OCI-LY1 (cell line): ENCODE measurements around the gene HDHD5.

Experiments used
- H2AFZ ChIP-seq: fragments of 200-600 bp; sonication (generic), shearing (Covaris generic); 2 replicates; pipeline ENCODE4 v1.6.0; 2014; ENCODE audit warnings: antibody characterized with exemption, mild to moderate bottlenecking, low read length
- H3F3A ChIP-seq: fragments of 200-600 bp; sonication (generic), shearing (Covaris generic); 2 replicates; pipeline ENCODE4 v1.6.0; 2014; ENCODE audit warnings: mild to moderate bottlenecking, antibody characterized with exemption, low read length, moderate library complexity; ENCODE audit not compliant: insufficient read depth
- H3K27ac ChIP-seq: fragments of 200-600 bp; sonication (generic); 2 replicates; pipeline ENCODE4 v1.5.1; 2014; ENCODE audit warnings: low read length, mixed run types, mild to moderate bottlenecking, low read depth; ENCODE audit not compliant: poor library complexity, severe bottlenecking
- H3K27me3 ChIP-seq: fragments of 200-600 bp; sonication (generic); 2 replicates; pipeline ENCODE4 v1.6.0; 2014; ENCODE audit warnings: antibody characterized with exemption, mild to moderate bottlenecking, low read length, moderate library complexity; ENCODE audit not compliant: insufficient read depth
- H3K36me3 ChIP-seq: fragments of 200-600 bp; sonication (generic); 2 replicates; pipeline ENCODE4 v1.6.1; 2014; ENCODE audit warnings: mild to moderate bottlenecking, antibody characterized with exemption, low read length, moderate library complexity, mixed read lengths; ENCODE audit not compliant: insufficient read depth
- H3K4me1 ChIP-seq: fragments of 200-600 bp; sonication (generic); 2 replicates; pipeline ENCODE4 v1.5.1; 2014; ENCODE audit warnings: mild to moderate bottlenecking, low read length, moderate library complexity; ENCODE audit not compliant: insufficient read depth, severe bottlenecking
- H3K4me2 ChIP-seq: fragments of 200-600 bp; sonication (generic), shearing (Covaris generic); 2 replicates; pipeline ENCODE4 v1.6.1; 2014; ENCODE audit warnings: low read length
- H3K4me3 ChIP-seq: fragments of 200-600 bp; sonication (generic); 2 replicates; pipeline ENCODE4 v1.5.1; 2014; ENCODE audit warnings: low read length, low read depth, mild to moderate bottlenecking, mixed read lengths; ENCODE audit not compliant: poor library complexity, severe bottlenecking
- H3K79me2 ChIP-seq: fragments of 200-600 bp; shearing (Covaris generic); 2 replicates; pipeline ENCODE4 v1.6.1; 2016; ENCODE audit warnings: mixed run types, low read length, mixed read lengths; ENCODE audit not compliant: insufficient read depth
- H3K9ac ChIP-seq: fragments of 200-600 bp; sonication (generic), shearing (Covaris generic); 2 replicates; pipeline ENCODE4 v1.6.1; 2014; ENCODE audit warnings: mild to moderate bottlenecking, low read length, mixed read lengths
- H3K9me2 ChIP-seq: fragments of 200-600 bp; sonication (generic), shearing (Covaris generic); 2 replicates; pipeline ENCODE4 v1.6.1; 2014; ENCODE audit warnings: low read depth, mild to moderate bottlenecking, low read length, mixed read lengths
- H3K9me3 ChIP-seq: fragments of 200-600 bp; shearing (Covaris generic); 2 replicates; pipeline ENCODE4 v1.6.1; 2014; ENCODE audit warnings: low read length, mixed read lengths
- H4K20me1 ChIP-seq: fragments of 200-600 bp; sonication (generic), shearing (Covaris generic); 2 replicates; pipeline ENCODE4 v1.6.0; 2016; ENCODE audit warnings: mild to moderate bottlenecking, low read length; ENCODE audit not compliant: insufficient read depth
- EZH2 ChIP-seq: fragments of 200-600 bp; sonication (generic), shearing (Covaris generic); IDR thresholded peaks from 2 replicates; pipeline ENCODE4 v1.8.0; 2017; ENCODE audit warnings: borderline replicate concordance, mixed run types, mild to moderate bottlenecking, antibody characterized with exemption, low read length, moderate library complexity, mixed read lengths
- TF ChIP-seq, protein P1 (sequence below): fragments of 200-600 bp; sonication (generic), shearing (Covaris generic); IDR thresholded peaks from 2 replicates; pipeline ENCODE4 v1.5.1; 2017; ENCODE audit warnings: mild to moderate bottlenecking, antibody characterized with exemption, low read length, moderate library complexity, mixed read lengths

HDHD5 gene

GRCh38 chr22:17140826-17141766 lies 18.0 kb downstream of the HDHD5 start:
- TF ChIP-seq, protein P1, sequence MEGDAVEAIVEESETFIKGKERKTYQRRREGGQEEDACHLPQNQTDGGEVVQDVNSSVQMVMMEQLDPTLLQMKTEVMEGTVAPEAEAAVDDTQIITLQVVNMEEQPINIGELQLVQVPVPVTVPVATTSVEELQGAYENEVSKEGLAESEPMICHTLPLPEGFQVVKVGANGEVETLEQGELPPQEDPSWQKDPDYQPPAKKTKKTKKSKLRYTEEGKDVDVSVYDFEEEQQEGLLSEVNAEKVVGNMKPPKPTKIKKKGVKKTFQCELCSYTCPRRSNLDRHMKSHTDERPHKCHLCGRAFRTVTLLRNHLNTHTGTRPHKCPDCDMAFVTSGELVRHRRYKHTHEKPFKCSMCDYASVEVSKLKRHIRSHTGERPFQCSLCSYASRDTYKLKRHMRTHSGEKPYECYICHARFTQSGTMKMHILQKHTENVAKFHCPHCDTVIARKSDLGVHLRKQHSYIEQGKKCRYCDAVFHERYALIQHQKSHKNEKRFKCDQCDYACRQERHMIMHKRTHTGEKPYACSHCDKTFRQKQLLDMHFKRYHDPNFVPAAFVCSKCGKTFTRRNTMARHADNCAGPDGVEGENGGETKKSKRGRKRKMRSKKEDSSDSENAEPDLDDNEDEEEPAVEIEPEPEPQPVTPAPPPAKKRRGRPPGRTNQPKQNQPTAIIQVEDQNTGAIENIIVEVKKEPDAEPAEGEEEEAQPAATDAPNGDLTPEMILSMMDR: no peak
- TF ChIP-seq EZH2: no peak
- Histone ChIP-seq H3K36me3 (peaks cover 48% of the 10 kb centered on the region; the same call in 1 of the 2 replicates), H3F3A (no peaks in the 10 kb centered on the region), H4K20me1 (no peaks in the 10 kb centered on the region), H3K9me3 (no peaks in the 10 kb centered on the region), H3K4me3 (no peak overlapping the region), H3K4me1 (no peaks in the 10 kb centered on the region), H3K27me3 (no peaks in the 10 kb centered on the region), H3K9ac (no peak overlapping the region), H3K79me2 (no peaks in the 10 kb centered on the region), H3K27ac (no peak overlapping the region), H2AFZ (no peak overlapping the region), H3K9me2 (no peaks in the 10 kb centered on the region), H3K4me2 (no peak overlapping the region)

DNA sequence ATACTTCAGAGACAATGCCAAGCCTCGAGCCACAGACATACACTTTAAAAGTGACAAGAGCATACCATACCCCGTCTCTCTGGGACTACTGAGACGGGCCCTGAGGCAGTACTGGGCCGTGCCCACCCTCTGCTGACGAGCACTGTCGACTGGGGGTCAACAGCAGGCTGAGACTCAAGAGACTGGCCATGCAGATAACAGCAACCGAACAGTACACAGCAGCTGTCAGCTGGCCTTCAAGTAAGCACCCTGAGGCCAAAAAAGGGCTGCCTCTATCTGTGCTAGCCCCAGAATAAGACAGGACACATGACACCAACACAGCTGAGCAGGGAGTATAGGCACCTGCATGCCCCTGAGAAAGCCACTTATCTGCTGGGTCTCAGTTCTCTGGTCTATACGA lies 19.1 kb downstream of the HDHD5 start:
- Histone ChIP-seq H3K36me3 (peaks cover 48% of the 10 kb centered on the region; the same call in 1 of the 2 replicates), H3K4me1 (no peaks in the 10 kb centered on the region), H3F3A (no peaks in the 10 kb centered on the region), H3K9me2 (no peaks in the 10 kb centered on the region), H2AFZ (no peak overlapping the region), H3K79me2 (no peaks in the 10 kb centered on the region), H3K4me3 (no peak overlapping the region), H4K20me1 (no peaks in the 10 kb centered on the region), H3K27ac (no peak overlapping the region), H3K9ac (no peak overlapping the region), H3K27me3 (no peaks in the 10 kb centered on the region), H3K9me3 (no peaks in the 10 kb centered on the region), H3K4me2 (no peak overlapping the region)
- TF ChIP-seq, protein P1: no peak
- TF ChIP-seq EZH2: no peak

DNA sequence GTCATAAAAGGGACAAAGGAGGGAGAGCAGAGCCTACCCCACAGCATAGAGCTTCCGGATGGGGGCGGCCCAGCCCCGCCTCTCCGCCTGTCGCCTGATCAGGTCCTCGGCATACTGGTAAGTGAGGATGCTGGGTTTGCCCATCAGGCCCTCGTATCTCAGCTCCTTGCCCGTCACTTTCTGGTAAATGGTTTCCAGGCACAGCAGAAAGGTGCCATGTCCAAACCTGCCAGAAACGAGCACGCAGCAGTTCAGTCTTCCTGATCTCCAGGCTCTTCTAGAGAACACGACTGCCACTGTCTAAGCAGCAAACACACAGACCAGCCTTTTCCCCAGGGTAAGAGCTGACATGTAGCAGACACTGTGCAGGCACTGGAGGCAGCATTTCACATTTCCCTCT lies 20.6 kb downstream of the HDHD5 start:
- Histone ChIP-seq H3K9me2 (no peaks in the 10 kb centered on the region), H3K4me3 (no peak overlapping the region), H3K4me1 (no peaks in the 10 kb centered on the region), H3K9ac (no peak overlapping the region), H3K27ac (no peak overlapping the region), H3K27me3 (no peaks in the 10 kb centered on the region), H3K36me3 (peaks cover 45% of the 10 kb centered on the region; the same call in 1 of the 2 replicates), H2AFZ (no peak overlapping the region), H3K4me2 (no peak overlapping the region), H3K9me3 (no peaks in the 10 kb centered on the region), H4K20me1 (no peaks in the 10 kb centered on the region), H3F3A (no peaks in the 10 kb centered on the region), H3K79me2 (no peaks in the 10 kb centered on the region)
- TF ChIP-seq EZH2: no peak
- TF ChIP-seq, protein P1: no peak
